Stimulated activated CD4-positive, alpha-beta T cell treated with anti-CD3 and anti-CD28 coated beads, Interleukin-2, amount 100 ng/mL, for 48 hours (primary cell): ENCODE measurements around the gene MAPKAP1.

Experiments used
- DNase-seq, 2 donors: peaks; one replicate each; pipeline ENCODE4 v3.0.0-alpha.2; 2020

MAPKAP1 gene

GRCh38 chr9:125442452-125442851 lies 264.6 kb downstream of the MAPKAP1 start:
- no peak for DNase-seq

GRCh38 chr9:125440411-125440810 lies 266.6 kb downstream of the MAPKAP1 start:
- no peak for DNase-seq

GRCh38 chr9:125439434-125440272 lies 267.4 kb downstream of the MAPKAP1 start:
- DNase-seq = no peak

DNA sequence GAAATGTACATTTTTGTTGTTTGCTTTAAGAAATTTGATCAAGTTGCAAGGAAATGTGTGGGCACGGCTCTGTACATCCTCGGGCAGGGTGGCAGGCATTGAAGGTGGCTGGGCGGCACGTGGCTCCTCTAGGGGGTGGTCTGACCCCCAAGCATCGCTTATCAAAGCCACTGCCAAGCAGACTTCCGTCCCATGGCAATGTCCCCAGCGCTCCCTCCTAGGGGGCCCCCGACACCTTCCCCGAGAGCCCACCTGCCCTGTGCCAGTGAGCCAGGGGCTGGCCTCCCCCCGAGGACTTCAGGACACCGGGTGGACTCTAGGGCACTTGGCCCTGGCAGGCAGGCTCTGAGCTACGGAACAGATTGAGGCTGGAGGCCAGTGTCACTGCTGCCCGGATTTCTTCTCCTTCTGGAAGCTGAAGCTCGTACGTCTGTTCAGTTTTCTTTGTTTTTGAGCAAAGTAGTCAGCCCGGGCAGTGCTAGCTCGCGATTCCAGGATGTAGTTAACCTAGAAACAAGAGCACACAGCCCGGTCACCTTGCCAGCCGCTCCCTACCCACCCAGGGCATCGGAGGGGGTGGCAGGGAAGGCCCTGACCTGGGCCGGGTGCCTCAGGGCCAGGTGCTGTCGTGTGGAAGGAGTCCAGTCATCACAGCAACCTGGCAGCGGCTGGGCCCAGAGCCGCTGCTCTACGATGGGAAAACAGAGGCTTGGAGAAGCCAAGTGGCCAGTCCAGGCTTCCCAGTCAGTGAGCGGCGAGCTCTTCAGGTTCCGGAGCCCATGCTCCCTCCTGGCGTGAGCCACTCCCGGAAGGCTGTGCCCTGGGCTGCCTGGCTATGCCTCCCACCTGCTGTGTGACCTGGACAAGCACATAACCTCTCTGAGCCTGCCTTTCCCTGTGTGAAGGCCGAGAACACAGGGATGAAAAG lies 268.2 kb downstream of the MAPKAP1 start:
- DNase-seq = no peak

GRCh38 chr9:125437771-125438221 lies 269.2 kb downstream of the MAPKAP1 start:
- no peak for DNase-seq

- no peak for DNase-seq
These were observed 270.2 kb downstream of the MAPKAP1 start for GRCh38 chr9:125436613-125437443.

DNA sequence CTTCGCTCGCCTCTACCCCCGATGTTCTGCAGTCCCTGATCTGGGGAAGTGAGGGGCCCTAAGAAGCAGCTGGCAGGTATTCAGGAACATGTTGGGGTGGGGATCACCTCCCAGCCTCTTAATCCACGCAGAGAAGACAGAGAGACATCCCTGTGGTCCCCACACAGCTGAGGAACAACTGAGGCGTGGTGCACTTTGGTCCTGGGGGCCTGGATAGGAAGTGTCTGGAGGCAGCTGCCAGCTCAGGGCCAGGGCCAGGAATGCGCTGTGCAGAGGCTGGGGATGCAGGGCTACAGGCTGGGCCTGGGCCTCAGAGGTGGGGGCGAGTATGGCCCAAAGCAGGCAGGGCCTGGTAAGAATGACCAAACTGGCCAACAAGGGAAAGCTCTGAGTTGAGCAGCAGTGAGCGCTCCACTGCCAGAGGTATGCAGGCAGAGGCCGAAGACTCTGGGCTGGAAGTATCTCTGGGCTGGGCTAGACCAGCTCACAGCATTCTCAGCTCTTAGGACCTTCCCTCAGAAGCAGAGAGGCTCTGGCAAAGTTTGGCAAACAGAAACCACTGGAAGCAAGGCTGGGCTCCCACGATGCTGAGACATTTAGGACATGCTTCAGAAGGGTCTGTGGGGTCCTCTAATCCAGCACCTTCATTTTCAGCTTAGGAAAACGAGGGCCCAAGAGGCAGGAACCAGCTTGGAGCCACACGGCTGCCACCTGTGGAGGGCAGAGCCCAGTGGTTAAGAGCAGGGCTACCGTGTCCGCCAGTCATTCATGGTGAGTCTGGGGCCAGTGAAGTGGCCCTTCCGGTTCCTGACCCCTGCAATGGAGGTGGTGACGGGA lies 271.0 kb downstream of the MAPKAP1 start:
- DNase-seq = no peak

- no peak for DNase-seq
These were observed 271.8 kb downstream of the MAPKAP1 start for GRCh38 chr9:125434986-125435775.

DNA sequence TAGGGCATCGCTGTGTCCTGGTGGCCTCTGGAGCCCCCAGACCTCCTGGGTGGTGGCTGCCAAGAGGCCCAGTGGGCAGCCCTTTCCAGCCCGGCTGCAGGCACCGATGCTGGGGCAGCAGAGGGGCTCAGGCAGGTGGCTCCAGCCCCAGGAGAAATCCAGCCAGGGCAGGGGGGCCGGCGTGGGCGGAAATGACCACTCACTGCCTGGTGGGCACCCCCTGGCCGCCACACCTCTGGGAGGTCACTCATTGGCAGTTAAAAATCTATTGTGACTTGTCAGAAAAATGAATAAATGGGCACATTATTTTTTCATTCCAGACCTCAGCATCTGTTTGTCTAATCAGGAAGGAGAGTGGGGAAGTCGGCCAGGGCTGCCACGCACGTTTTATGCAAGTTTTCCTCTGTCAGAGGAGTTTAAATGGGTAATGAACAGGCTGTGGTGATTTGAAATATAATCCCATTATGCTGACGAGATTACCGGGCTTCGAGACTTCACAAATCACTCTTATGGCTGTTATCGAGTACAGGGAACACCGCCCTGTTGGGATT lies 273.5 kb downstream of the MAPKAP1 start:
- DNase-seq = no peak

DNA sequence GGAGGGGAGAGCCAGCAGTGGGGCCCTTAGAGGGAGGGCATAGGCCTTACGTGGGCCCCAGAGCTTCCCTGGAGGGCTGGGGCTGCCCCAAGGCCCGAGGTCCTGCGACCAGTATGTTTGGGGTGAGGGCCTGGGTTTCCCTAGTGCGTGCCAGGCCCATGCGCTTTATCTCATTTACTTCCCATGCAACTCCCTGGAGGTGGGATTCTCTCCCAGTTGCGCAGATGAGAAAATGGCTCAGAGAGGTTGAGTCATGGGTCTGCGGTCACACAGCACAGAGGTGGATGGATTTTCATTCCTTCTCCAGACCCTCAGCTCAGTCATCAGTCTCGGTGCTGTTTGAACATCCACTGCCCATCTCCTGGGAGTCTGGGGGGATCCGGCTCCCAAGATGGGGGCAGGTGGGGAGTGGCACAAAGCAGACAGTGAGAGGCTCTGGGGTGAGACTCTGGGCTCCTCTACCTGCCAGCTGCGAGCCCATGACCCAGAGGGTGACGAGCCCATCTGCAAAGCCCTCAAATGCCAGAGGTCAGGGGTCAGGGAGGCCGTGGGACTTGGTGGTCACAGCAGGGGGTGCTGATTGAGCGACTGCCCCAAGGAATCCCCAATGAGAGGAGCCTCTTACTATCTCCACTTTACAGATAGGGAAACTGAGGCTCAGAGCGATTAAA lies 274.2 kb downstream of the MAPKAP1 start:
- DNase-seq = no peak

- DNase-seq = no peak
These were observed 275.2 kb downstream of the MAPKAP1 start for GRCh38 chr9:125431741-125432271.

DNA sequence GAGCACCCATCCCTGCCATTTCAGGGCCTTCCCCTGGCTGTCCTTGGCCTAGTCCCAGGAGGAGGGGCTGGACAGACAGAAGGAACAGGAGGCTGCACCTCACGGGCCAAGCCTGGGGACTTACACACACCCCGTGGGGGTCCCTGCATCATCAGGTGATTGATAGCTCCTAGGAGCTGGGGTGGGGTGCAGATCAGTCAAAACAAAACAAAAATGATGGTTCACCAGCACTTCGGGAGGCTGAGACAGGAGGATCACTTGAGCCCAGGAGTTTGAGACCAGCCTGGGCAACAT lies 276.0 kb downstream of the MAPKAP1 start:
- DNase-seq = no peak

DNA sequence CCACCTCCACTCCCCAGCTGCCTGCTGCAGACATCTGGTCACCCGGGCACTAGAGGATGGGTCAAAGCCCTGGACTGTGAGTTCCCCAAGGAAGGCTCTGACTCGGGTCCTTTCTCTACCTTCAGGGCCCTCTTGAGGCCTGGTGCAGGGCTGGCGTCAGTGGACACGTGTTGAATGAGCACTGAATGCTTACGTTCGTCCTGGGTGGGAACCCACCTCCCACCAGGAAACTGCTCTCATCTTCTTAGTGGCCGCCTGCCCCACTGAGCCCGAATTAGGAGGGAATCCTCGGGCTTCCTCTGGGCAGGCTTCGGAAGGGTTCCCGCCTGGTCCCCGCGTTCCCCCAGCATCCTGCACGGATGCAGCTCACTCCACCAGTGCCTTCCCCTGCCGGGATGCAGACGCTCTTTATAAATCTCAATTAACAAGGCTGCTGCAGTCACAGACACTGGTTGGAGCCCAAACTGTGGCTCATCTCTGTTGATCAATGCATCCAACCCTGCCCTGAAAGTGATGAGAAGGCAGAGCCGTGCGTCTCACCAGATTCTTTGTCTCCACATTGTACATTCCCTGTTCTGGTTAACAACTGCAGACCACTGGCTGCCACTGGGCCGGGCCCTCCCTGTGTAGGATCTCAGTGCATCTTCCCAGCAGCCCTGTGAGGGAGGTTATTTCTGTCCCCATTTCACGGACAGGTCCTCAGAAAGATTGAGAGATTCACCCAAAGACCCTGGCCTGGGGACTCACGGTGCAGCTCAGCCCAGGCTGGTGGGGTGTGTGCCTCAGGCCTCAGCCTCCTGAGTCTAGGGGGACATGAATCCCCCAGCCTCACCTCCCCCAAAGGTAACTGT lies 276.6 kb downstream of the MAPKAP1 start:
- DNase-seq = no peak

- no peak for DNase-seq
These were observed 277.4 kb downstream of the MAPKAP1 start for GRCh38 chr9:125429476-125430160.

- no peak for DNase-seq
These were observed 278.0 kb downstream of the MAPKAP1 start for GRCh38 chr9:125428902-125429467.

DNA sequence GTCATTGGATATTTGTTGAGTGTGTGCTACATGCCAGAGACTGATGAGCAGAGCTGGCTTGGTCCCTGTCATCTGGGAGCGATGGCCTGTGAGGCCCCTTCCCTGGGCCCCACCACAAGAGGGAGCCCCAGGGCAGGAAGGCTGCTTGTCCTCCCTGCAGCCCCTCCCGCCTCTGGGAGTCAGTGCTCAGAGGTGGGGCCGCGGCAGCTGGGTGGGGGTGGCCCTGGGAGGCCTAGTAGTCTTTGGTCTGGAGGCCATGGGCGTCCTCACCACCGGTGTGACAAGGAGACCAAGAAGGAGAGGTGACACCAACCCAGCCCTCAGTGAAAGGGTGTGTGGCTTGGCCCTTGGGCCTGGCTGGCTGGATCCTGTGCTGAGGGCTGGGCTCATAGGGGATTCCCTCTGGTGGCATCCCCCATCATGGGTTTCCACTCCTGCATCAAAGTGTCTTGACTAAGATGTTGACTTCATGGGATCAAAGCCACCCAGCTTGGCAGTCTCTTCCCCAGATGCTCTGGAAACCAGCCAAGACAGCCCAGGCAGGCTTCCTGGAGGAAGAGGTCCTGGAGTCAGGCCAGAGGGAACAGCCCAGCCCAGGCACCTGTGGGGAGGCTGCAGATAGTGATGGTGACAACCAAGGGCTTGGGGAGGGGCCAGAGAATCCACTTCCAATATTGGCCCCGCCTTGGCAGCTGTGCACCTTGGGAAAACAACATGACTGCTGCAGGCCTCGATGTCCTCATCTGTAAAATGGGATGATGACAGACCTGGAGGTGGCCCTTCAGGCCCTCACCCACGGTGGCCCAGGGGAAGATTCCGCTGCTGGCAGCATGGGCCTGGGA lies 278.7 kb downstream of the MAPKAP1 start:
- DNase-seq = peak; percentile 23 to 34

DNA sequence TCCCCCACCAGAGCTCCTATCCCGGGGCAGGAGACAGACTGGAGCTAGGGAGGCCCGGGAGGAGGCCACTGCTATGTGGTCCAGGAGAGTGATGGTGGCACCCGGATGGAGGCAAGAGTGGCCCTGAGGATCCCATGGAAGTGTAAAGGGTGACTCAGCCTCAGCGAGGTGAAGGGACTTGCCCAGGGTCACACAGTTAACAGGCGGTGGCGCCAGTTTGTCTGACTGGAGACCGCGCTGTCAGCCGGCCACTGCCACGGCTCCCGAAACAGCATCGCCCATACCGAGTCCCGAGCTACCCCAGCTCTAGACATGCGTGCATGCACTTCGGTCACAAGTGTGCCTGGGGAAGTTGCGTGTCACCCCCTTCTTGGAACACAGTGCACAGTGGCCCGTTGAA lies 279.5 kb downstream of the MAPKAP1 start:
- no peak for DNase-seq
